GM12892 (cell line): ENCODE results near the gene ZBTB20.
A peak's percentile ranks its signal among the peaks of the same experiment; 100 is the strongest.
"Not testable (repeated sequence)": the region's sequence is repeated elsewhere in the genome, so short reads cannot be mapped to it uniquely, and the experiment has no call there.

ENCODE experiments used
- DNase-seq: peaks from one replicate; pipeline ENCODE4 v3.0.0; 2011; ENCODE audit not compliant: insufficient read length
- FAIRE-seq: peaks from 2 replicates; lab custom pipeline; 2011; peaks lifted over from hg19 to GRCh38; lab: Jason Lieb, UNC
- POLR2A ChIP-seq: IDR thresholded peaks from 2 replicates; pipeline ENCODE4 v1.6.1; 2011; ENCODE audit warnings: low read depth, low read length, control low read depth
- POLR2AphosphoS5 ChIP-seq: IDR thresholded peaks from 2 replicates; pipeline ENCODE4 v1.6.1; 2011; ENCODE audit warnings: low read depth, low read length, control low read depth
- TAF1 ChIP-seq: IDR thresholded peaks from 2 replicates; pipeline ENCODE4 v1.6.1; 2011; ENCODE audit warnings: low read depth, mild to moderate bottlenecking, control low read depth, low read length, borderline replicate concordance

ZBTB20 gene

DNA sequence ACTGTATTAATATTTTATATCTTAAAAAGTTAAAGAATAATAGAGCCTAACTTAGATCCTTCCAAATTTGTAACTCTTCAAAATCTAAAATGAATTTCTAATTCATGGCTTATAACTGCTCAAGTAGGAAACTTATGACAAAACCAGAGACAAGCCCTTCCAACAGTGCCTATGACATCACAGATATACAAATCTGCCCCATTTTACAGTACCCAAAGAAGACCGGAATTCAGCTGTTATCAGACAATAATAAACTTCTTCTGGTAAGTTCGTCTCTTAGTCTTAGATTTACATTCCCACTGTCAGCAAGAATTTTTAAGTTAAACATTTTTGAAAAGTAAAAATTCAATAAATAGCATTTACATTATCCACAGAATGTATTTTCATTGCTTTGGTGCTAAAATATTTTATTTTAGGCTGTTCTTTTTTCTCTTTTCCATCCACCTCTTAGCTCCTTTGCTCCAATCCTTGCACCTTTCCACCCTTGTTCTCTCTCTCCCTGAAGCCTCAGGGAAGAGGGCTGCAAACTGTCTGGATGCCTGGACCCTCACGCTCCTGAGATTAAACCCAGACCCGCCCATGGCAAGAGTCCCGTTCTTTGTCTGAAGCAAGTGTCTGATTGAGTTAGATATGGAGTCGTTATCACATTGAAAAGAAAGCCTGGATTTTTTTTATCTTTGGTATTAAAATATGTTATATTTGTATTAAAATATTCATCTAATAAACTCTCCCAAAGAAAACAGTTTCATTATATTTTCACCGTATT, 312.7 kb downstream of the ZBTB20 start:
- no peak for TF ChIP-seq POLR2AphosphoS5
- no peak for FAIRE-seq
- no peak for DNase-seq

DNA sequence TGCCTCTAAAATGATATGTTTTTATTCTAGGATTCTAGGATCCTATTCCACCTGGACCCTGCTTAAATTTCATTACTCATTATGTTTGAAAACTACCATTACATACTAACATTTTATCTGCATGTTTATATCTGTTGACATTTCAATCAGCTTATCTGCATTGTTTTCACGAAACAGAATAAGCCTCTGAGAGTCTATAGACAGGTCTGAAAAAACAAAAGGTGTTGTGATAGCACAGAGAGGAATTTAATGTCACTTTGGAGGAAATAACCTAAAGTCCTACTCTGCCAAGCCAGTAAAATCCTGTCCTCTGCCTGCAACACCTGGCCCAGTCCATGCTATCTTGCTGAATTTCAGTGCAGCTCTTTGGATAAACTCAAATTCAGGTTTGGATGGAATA, 315.2 kb downstream of the ZBTB20 start:
- no peak for DNase-seq
- TF ChIP-seq POLR2AphosphoS5 (no peak), POLR2A (no peak), TAF1 (no peak)
- FAIRE-seq, result no peak

DNA sequence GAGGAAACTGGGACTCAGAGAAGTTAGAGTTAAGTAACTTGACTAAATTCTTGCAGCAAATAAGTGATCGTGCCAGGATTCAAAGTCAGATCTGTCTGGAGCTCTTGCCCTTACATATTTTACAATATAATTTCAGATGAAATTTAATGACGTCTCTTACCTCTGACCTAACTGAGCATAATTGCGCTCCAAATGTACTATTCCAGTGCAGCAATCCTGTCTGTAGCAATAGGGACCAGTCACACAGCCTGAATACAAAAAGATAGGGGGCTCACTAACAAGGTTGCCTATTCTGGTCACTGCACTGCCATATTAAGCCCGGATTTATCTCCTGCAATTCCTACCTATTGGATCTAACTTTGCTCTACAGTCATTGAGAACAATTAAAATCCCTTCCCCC, 316.4 kb downstream of the ZBTB20 start:
- TF ChIP-seq POLR2AphosphoS5, result no peak
- no peak for TF ChIP-seq TAF1
- no peak for TF ChIP-seq POLR2A
- no peak for FAIRE-seq
- DNase-seq, result no peak

DNA sequence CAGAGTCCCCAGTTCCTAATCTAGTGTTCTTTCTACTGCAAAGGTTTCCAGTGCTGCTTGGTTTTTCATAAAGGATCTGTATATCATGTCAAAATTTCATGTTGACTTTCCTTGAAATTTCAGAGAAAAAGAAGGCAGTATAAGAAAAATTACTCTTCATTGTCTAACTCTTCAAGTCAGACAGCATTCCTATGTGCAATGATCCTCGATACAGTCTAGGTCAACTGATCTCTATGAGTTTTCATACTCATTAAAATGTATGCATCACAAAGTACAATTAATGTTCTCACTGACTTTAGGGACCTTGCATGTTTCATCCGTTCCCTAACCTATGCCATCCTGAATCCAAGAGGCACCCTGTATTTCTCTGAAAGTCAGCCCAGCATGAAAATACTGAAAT, 317.3 kb downstream of the ZBTB20 start:
- no peak for DNase-seq
- TF ChIP-seq POLR2A (no peak), TAF1 (no peak), POLR2AphosphoS5 (no peak)
- no peak for FAIRE-seq

DNA sequence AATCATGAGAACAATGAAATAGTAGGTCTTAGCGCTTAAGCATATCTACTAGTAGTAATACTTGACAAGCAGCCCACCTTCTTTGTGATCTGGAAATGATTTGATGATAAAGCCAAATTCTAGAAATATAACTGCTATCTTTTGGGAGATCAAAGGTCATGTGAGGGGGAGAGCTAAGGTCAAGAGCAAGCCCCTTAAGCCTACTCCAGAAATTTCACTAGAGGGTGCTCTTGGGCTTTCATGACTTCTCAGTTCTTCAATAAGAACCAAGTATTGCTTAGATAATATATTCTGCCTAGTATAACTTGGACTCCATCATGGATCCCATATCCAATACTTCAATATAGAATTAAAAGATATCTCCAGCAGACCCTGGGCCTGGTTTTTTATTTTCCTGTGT, 319.6 kb downstream of the ZBTB20 start:
- no peak for TF ChIP-seq POLR2AphosphoS5
- TF ChIP-seq POLR2A, result no peak
- no peak for TF ChIP-seq TAF1
- no peak for FAIRE-seq
- no peak for DNase-seq

DNA sequence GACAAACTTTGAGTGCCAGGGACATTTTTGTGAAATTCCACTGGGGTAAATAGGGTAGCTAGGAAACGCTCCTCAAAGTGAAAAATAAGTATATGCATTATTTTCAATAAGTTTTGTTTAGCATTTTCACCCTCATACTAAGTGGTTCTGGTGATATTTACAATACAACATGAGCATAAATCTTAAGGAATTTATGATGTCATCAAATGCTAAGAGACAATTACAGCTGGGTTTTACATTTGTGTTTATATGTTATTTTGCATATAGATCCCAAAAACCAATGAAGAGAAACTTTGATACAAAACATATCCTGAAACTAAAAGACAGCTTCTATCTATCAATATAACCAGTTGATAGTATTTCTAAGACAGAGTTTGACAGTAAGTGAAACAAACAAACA, 323.1 kb downstream of the ZBTB20 start:
- FAIRE-seq (no peak), DNase-seq (no peak)
- TF ChIP-seq POLR2AphosphoS5 (no peak), TAF1 (no peak), POLR2A (no peak)

DNA sequence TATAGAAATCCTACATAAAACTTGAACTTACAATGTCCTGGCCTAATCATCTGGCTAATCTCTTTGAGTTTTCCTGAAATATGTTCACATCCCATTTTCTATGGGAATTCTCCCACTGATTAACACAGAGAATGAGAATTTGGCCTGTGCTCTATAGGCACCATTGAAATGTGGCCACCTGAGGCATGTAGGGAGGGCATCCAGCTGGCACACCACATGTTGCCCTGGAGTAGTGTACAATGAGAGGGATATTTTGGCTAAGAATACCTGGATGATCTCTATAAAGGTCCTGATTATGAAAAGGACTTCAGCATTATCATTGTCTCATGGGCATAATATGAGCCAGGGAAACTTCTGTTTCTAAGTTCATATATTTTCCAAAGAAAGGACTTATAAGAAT, 324.0 kb downstream of the ZBTB20 start:
- no peak for TF ChIP-seq POLR2A
- TF ChIP-seq TAF1, result no peak
- no peak for TF ChIP-seq POLR2AphosphoS5
- DNase-seq (no peak), FAIRE-seq (no peak)

DNA sequence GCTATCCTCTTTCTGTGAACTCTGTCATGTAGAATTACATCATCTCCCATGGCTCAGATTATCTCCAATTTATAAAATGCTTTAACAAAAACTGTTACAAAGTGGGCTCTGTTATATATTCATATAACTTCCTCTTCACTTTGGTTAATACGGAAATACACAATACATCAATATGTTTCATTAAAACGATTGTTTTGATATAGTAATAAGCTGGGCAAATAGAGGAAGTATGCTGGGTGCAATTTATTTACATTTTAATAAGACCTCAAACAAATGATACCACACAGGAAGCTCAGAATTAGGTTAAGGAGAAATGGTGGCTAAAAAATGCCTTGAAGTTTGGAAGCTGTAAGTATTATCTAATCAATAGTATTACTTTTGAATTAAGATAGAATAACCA, 331.0 kb downstream of the ZBTB20 start:
- FAIRE-seq, result no peak
- DNase-seq, result no peak
- TF ChIP-seq TAF1 (no peak), POLR2A (no peak), POLR2AphosphoS5 (no peak)

DNA sequence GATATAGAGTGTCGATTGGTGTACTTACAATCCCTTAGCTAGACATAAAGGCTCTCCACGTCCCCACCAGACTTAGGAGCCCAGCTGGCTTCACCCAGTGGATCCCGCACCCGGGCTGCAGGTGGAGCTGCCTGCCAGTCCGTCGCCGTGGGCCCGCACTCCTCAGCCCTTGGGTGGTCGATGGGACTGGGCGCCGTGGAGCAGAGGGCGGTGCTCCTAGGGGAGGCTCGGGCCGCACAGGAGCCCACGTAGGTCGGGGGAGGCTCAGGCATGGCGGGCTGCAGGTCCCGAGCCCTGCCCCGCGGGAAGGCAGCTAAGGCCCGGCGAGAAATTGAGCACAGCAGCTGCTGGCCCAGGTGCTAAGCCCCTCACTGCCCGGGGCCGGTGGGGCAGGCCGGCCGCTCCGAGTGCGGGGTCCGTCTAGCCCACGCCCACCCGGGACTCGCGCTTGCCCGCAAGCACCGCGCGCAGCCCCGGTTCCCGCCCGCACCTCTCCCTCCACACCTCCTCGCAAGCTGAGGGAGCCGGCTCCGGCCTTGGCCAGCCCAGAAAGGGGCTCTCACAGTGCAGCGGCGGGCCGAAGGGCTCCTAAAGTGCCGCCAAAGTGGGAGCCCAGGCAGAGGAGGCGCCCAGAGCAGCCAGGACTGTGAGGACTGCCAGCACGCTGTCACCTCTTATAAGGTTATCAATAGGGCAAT, 334.4 kb downstream of the ZBTB20 start:
- not testable (repeated sequence) for DNase-seq, FAIRE-seq

DNA sequence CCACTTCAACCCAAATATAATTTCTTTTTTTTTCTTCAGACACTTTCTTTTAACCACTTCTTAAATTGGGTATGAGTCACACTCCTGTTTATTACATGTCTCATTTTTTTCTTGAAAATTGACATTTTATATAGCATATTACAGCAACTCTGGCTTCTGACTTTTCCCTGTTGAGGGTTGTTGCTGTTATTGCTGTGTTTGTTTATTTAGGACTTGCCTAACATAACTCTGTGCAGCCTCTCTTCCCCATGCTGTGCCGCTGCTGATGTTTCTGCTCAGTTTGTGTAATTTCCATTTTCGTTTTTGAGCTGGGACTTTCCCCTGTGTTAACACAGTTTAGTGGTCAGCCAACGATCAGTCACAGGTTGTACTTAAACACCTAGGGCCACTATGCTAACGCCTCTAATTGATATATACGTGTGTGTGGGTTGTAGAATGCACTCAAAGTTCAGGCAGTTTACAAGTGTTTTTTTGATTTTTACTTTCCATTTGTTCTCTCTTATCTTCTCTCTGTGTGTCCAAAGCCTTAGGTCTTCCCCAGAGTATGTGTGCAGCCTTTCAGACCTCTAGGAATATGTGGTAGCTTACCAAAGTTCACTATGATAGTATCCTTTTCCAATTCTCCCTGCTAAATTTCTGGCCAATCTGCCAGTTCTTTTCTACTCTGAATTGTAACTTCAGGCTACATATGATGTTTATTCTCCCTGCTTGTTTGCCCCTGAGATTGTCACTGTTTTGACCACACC, 337.2 kb downstream of the ZBTB20 start:
- peak; percentile 5 for DNase-seq
- no peak for TF ChIP-seq POLR2AphosphoS5
- no peak for TF ChIP-seq POLR2A
- no peak for TF ChIP-seq TAF1
- peak; percentile 97 for FAIRE-seq

DNA sequence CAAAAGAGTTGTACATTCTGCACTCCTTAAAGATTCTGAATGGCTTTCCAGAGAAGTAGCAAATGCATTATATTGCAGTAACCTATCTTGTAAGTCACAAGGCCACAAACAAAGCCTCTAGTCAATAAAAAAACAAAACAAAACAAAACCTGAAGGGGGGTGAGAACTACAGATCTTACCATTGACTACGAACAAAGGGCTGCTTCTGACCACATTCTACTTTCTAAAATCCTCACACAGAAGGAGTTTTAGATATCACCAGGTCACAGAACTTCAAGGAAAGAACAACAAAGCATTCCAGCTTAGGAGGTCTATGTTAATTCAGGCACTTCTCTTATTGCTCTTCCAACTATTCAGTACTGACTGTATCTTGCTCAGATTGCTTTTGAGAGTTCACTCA, 343.0 kb downstream of the ZBTB20 start:
- FAIRE-seq (no peak), DNase-seq (no peak)

DNA sequence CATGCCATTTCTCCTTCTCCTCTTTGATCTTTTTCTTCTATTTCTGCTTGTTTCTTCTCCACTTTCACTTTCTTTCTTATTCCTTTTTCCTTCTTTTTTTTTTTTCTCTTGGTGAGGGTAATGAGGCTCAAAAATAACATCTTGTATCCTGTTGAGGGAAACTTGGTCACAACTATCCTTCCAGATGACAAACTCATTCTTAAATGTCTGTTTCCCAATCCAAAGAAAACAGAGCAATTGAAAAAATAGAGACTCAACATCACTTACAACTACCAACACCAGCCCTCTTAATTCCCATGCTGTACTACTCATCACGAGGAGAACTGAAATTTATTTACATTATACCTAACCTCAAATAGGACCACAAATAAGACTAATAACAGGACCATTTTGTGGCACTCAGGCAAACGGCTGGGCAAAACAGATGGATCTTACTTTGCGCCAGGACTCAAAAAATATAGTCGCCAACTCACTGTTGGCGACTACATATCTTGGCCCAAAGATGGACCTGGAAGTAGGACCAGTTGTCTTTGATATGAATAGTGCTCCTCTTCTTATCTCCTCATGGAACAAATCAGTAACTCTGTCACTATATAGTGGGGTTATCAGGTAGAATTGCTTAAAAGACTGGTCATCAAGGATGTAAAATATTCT, 343.9 kb downstream of the ZBTB20 start:
- no peak for FAIRE-seq

More for the DNA sequence above, 343.0 kb downstream of the ZBTB20 start:
- TF ChIP-seq TAF1, result no peak
- no peak for TF ChIP-seq POLR2A
- TF ChIP-seq POLR2AphosphoS5, result no peak

More for the DNA sequence above, 343.9 kb downstream of the ZBTB20 start:
- DNase-seq, result no peak
- no peak for TF ChIP-seq POLR2A
- no peak for TF ChIP-seq TAF1
- TF ChIP-seq POLR2AphosphoS5, result no peak
